HepG2 (cell line): Measurements from ENCODE around the gene STX4. TPM values are rescaled to one million over a fixed set of nuclear protein-coding genes. Genes with fewer than 3 reads are reported as not detected.

ENCODE experiments used
- CCDC6 ChIP-seq: sonication (generic); formaldehyde crosslinking; IDR thresholded peaks from 2 replicates; pipeline ENCODE4 v1.8.1; 2022; ENCODE audit warnings: mild to moderate bottlenecking, missing genetic modification reagents, moderate library complexity
- CHD4 ChIP-seq: fragments of 200-600 bp; sonication (generic); IDR thresholded peaks from 2 replicates; pipeline ENCODE4 v1.7.0; 2017; ENCODE audit warnings: mild to moderate bottlenecking, low read length, borderline replicate concordance
- EEA1 ChIP-seq: sonication (generic); formaldehyde crosslinking; IDR thresholded peaks from 2 replicates; pipeline ENCODE4 v1.5.1; 2020; ENCODE audit warnings: mild to moderate bottlenecking, missing genetic modification reagents, borderline replicate concordance
- ELF3 ChIP-seq: IDR thresholded peaks from 2 replicates; pipeline ENCODE4 v1.6.1; 2016; ENCODE audit warnings: missing genetic modification reagents, missing compliant biosample characterization
- HMGA1 ChIP-seq: sonication (generic); formaldehyde crosslinking; conservative IDR thresholded peaks from 2 replicates; pipeline ENCODE4 v1.4.0; 2020; ENCODE audit warnings: missing genetic modification reagents
- HNF4G ChIP-seq, 2 experiments: sonication (generic) in 1 of 2; formaldehyde crosslinking in 1 of 2; IDR thresholded peaks; 2 replicates each; pipeline versions ENCODE4 v1.4.0 to v1.6.1; 2011 to 2020; ENCODE audit warnings: borderline replicate concordance in 2 of 2, low read depth in 2 of 2, mild to moderate bottlenecking in 2 of 2, low read length in 1 of 2, missing genetic modification reagents in 1 of 2, moderate library complexity in 1 of 2
- MAFG ChIP-seq: sonication (generic); formaldehyde crosslinking; IDR thresholded peaks from 2 replicates; pipeline ENCODE4 v1.5.1; 2020; ENCODE audit warnings: mild to moderate bottlenecking, missing genetic modification reagents
- MLLT10 ChIP-seq: sonication (generic); formaldehyde crosslinking; IDR thresholded peaks from 2 replicates; pipeline ENCODE4 v1.4.0; 2020; ENCODE audit warnings: missing genetic modification reagents
- MXD4 ChIP-seq: IDR thresholded peaks from 2 replicates; pipeline ENCODE4 v1.6.1; 2016; ENCODE audit warnings: mild to moderate bottlenecking, missing biosample characterization, missing genetic modification reagents
- NCOA5 ChIP-seq: sonication (generic); formaldehyde crosslinking; IDR thresholded peaks from 2 replicates; pipeline ENCODE4 v1.4.0; 2020; ENCODE audit warnings: missing genetic modification reagents
- NKX3-1 ChIP-seq: sonication (generic); formaldehyde crosslinking; IDR thresholded peaks from 2 replicates; pipeline ENCODE4 v1.5.0; 2020; ENCODE audit warnings: missing genetic modification reagents
- PHB2 ChIP-seq: fragments of 450-650 bp; IDR thresholded peaks from 2 replicates; pipeline ENCODE4 v1.6.1; 2018; ENCODE audit not compliant: partially characterized antibody
- ZFP37 ChIP-seq: sonication (generic); formaldehyde crosslinking; IDR thresholded peaks from 2 replicates; pipeline ENCODE4 v1.4.0; 2020; ENCODE audit warnings: missing genetic modification reagents, borderline replicate concordance
- ZNF264 ChIP-seq: sonication (generic); formaldehyde crosslinking; IDR thresholded peaks from 2 replicates; pipeline ENCODE4 v1.4.0; 2020; ENCODE audit warnings: missing genetic modification reagents
- ZNF292 ChIP-seq: sonication (generic); formaldehyde crosslinking; IDR thresholded peaks from 2 replicates; pipeline ENCODE4 v1.8.1; 2022; ENCODE audit warnings: mild to moderate bottlenecking, low read depth, missing genetic modification reagents, borderline replicate concordance
- ZNF44 ChIP-seq: sonication (generic); formaldehyde crosslinking; IDR thresholded peaks from 2 replicates; pipeline ENCODE4 v1.5.1; 2020; ENCODE audit warnings: mild to moderate bottlenecking, missing genetic modification reagents
- ZNF441 ChIP-seq: sonication (generic); formaldehyde crosslinking; IDR thresholded peaks from 2 replicates; pipeline ENCODE4 v1.7.0; 2021; ENCODE audit warnings: missing genetic modification reagents, borderline replicate concordance
- ZNF446 ChIP-seq: sonication (generic); formaldehyde crosslinking; IDR thresholded peaks from 2 replicates; pipeline ENCODE4 v1.5.0; 2020; ENCODE audit warnings: mild to moderate bottlenecking, missing genetic modification reagents
- ZNF546 ChIP-seq: sonication (generic); formaldehyde crosslinking; conservative IDR thresholded peaks from 2 replicates; pipeline ENCODE4 v1.8.1; 2023; ENCODE audit warnings: mild to moderate bottlenecking, missing genetic modification reagents
- ZNF616 ChIP-seq: sonication (generic); formaldehyde crosslinking; IDR thresholded peaks from 2 replicates; pipeline ENCODE4 v1.5.0; 2020; ENCODE audit warnings: low read depth, mild to moderate bottlenecking, missing genetic modification reagents
- ZNF629 ChIP-seq: sonication (generic); formaldehyde crosslinking; conservative IDR thresholded peaks from 2 replicates; pipeline ENCODE4 v1.5.0; 2020; ENCODE audit warnings: missing genetic modification reagents
- ZNF766 ChIP-seq: sonication (generic); formaldehyde crosslinking; IDR thresholded peaks from 2 replicates; pipeline ENCODE4 v1.5.0; 2020; ENCODE audit warnings: missing genetic modification reagents, borderline replicate concordance
- ZNF773 ChIP-seq: sonication (generic); formaldehyde crosslinking; IDR thresholded peaks from 2 replicates; pipeline ENCODE4 v1.4.0; 2020; ENCODE audit warnings: missing genetic modification reagents, borderline replicate concordance
- ZNF777 ChIP-seq: sonication (generic); formaldehyde crosslinking; IDR thresholded peaks from 2 replicates; pipeline ENCODE4 v1.4.0; 2020; ENCODE audit warnings: missing genetic modification reagents
- ZNF841 ChIP-seq: sonication (generic); formaldehyde crosslinking; IDR thresholded peaks from 2 replicates; pipeline ENCODE4 v1.8.1; 2023; ENCODE audit warnings: missing genetic modification reagents, borderline replicate concordance
- polyA plus RNA-seq, 8 experiments: library from polyadenylated mRNA; depleted of rRNA in 3 of 8; stranded (reverse) in 7 of 8; unstranded in 1 of 8; fragments of >200 nt; fragmentation: Illumina TruSeq in 4 of 8; extraction: Trizol in 4 of 8; gene quantifications; 2 replicates each; pipeline versions ENCODE4 v1.2.1 to v1.2.3, GENCODE V29; 2011 to 2016; ENCODE audit warnings: low read depth in 4 of 8, missing spikeins in 1 of 8, mixed read lengths in 1 of 8; ENCODE audit not compliant: insufficient read depth in 1 of 8
- total RNA-seq, 5 experiments: library from RNA; depleted of rRNA; stranded (reverse); fragments of >200 nt; fragmentation: Illumina TruSeq; extraction: Trizol; gene quantifications; 2 replicates each; pipeline ENCODE4 v1.2.3, GENCODE V29; 2016; ENCODE audit warnings: low read depth in 1 of 5
- TF ChIP-seq, protein P1 (sequence below): sonication (generic); formaldehyde crosslinking; IDR thresholded peaks from 2 replicates; pipeline ENCODE4 v1.9.0; 2021; ENCODE audit warnings: missing genetic modification reagents, borderline replicate concordance
- TF ChIP-seq, protein P2 (sequence below): sonication (generic); formaldehyde crosslinking; IDR thresholded peaks from 2 replicates; pipeline ENCODE4 v1.4.0; 2020; ENCODE audit warnings: missing genetic modification reagents

Gene STX4
- total and polyA plus RNA-seq, 2 of the 13 experiments (the other 11 are each of a cell fraction or from before 2014, with no cell fraction given), result 29.2 to 34.6 TPM

DNA sequence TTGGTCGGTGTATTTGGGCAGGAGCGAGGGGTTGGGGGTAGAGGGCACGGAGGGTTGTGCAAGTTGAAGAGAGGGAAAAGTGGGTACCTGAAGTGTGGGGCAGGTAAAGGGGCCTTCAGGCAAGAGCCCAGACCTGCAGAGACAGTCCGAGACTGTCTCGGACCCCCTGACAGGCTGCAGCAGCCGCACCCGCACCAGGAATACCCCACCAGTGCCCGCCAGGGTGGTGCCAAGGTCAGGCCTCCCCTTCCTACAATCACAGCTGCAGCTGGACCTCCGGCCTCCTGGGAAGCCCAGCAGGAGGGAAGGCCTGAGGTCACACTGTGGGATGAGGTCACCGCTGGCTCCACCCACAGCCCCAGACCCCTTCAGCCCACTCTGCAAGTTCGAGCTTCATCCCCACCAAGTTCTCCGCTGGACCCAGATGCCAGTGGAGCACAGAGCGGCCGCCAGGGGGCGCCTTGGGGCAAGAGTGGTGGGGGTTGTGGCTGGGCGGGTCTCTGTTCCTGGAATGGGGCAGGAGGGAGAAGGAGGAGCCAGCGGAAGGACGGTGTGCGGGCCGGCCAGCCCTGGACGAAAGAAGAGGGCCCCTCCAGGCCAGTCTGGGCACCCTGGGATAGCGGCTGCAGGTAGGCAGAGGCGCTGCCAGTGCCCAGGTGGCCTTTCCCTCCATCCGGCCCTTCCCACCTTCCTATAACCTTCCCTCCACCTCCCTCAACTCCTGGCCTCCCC, 48.5 kb upstream of the STX4 start, which contains the start of gene HSD3B7 (continued):
- TF ChIP-seq NCOA5 (CRISPR knock-in tag) (no peak), HMGA1 (CRISPR knock-in tag) (no peak), ZNF546 (no peak; the same call in none of the 2 replicates), PHB2 (no peak), EEA1 (CRISPR knock-in tag) (no peak), ZNF766 (CRISPR knock-in tag) (no peak), ZNF441 (no peak), HNF4G (IDR thresholded peaks at IDR 0.05; ENCODE audit: borderline replicate concordance, low read depth, low read length) (peak; percentile 19; the same call in 1 of the 2 replicates), HNF4G (CRISPR knock-in tag; IDR thresholded peaks at IDR 0.05; ENCODE audit: borderline replicate concordance, low read depth) (no peak), ZNF616 (CRISPR knock-in tag) (no peak), MAFG (CRISPR knock-in tag) (no peak), ZNF264 (CRISPR knock-in tag) (no peak), ZNF841 (no peak), ZNF629 (CRISPR knock-in tag) (no peak), MLLT10 (CRISPR knock-in tag) (no peak), CHD4 (no peak), CCDC6 (CRISPR knock-in tag) (no peak), ZNF773 (CRISPR knock-in tag) (no peak), MXD4 (CRISPR knock-in tag) (no peak), ZNF292 (no peak), NKX3-1 (0 out of 2 replicates have a peak, but pooled peaks have one; percentile 59), ZFP37 (peak; percentile 69; the same call in 1 of the 2 replicates), ZNF777 (CRISPR knock-in tag) (no peak; the same call in none of the 2 replicates), ZNF446 (CRISPR knock-in tag) (peak; percentile 89; the same call in 1 of the 2 replicates), ELF3 (CRISPR knock-in tag) (peak; percentile 46; the same call in 1 of the 2 replicates), ZNF44 (CRISPR knock-in tag) (no peak)
- TF ChIP-seq, protein P1, sequence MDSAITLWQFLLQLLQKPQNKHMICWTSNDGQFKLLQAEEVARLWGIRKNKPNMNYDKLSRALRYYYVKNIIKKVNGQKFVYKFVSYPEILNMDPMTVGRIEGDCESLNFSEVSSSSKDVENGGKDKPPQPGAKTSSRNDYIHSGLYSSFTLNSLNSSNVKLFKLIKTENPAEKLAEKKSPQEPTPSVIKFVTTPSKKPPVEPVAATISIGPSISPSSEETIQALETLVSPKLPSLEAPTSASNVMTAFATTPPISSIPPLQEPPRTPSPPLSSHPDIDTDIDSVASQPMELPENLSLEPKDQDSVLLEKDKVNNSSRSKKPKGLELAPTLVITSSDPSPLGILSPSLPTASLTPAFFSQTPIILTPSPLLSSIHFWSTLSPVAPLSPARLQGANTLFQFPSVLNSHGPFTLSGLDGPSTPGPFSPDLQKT (CRISPR knock-in tag), result no peak
- TF ChIP-seq, protein P2, sequence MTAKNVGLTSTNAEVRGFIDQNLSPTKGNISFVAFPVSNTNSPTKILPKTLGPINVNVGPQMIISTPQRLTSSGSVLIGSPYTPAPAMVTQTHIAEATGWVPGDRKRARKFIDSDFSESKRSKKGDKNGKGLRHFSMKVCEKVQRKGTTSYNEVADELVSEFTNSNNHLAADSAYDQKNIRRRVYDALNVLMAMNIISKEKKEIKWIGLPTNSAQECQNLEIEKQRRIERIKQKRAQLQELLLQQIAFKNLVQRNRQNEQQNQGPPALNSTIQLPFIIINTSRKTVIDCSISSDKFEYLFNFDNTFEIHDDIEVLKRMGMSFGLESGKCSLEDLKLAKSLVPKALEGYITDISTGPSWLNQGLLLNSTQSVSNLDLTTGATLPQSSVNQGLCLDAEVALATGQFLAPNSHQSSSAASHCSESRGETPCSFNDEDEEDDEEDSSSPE (CRISPR knock-in tag), result peak; percentile 20; the same call in 1 of the 2 replicates
